Fibroblast of pulmonary artery (primary cell): ENCODE measurements around the gene SPDYE5.

Experiments used
- DNase-seq: peaks from one replicate; pipeline ENCODE4 v3.0.0-alpha.2; 2010; ENCODE audit warnings: low read depth
- H3K4me3 ChIP-seq: replicated peaks from 2 replicates; pipeline ENCODE4 v1.5.1; 2011; ENCODE audit warnings: low read depth, mild to moderate bottlenecking, control low read depth, low read length, moderate library complexity
- CTCF ChIP-seq: IDR thresholded peaks from 2 replicates; pipeline ENCODE4 v1.5.1; 2011; ENCODE audit warnings: mild to moderate bottlenecking, control low read depth, low read length, inconsistent platforms; ENCODE audit errors: missing control alignments

SPDYE5 gene

GRCh38 chr7:75546237-75547015 lies 54.3 kb downstream of the SPDYE5 start:
- DNase-seq: no peak
- H3K4me3 ChIP-seq: no peak overlapping the region
- no peak for TF ChIP-seq CTCF
